Ovary (tissue), 3 donors: Measurements from ENCODE around the gene SLC15A3.

ENCODE experiments used
- POLR2A ChIP-seq: fragments of 450-650 bp; IDR thresholded peaks from one replicate; pipeline ENCODE4 v1.6.1; 2017; ENCODE audit warnings: antibody characterized with exemption, mild to moderate bottlenecking, moderate library complexity
- TF ChIP-seq, protein P1 (sequence below), 3 donors: fragments of 450-650 bp in 2 of 3; fragments of 200-600 bp in 1 of 3; IDR thresholded peaks; one replicate each; pipeline versions ENCODE4 v1.5.1 to v1.8.0; 2016 to 2022; ENCODE audit warnings: antibody characterized with exemption in 3 of 3, mild to moderate bottlenecking in 1 of 3
- donor health status: DM: no; HTN: no; CAD: no.

- TF ChIP-seq POLR2A = no peak
- TF ChIP-seq, protein P1, sequence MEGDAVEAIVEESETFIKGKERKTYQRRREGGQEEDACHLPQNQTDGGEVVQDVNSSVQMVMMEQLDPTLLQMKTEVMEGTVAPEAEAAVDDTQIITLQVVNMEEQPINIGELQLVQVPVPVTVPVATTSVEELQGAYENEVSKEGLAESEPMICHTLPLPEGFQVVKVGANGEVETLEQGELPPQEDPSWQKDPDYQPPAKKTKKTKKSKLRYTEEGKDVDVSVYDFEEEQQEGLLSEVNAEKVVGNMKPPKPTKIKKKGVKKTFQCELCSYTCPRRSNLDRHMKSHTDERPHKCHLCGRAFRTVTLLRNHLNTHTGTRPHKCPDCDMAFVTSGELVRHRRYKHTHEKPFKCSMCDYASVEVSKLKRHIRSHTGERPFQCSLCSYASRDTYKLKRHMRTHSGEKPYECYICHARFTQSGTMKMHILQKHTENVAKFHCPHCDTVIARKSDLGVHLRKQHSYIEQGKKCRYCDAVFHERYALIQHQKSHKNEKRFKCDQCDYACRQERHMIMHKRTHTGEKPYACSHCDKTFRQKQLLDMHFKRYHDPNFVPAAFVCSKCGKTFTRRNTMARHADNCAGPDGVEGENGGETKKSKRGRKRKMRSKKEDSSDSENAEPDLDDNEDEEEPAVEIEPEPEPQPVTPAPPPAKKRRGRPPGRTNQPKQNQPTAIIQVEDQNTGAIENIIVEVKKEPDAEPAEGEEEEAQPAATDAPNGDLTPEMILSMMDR (IDR thresholded peaks at IDR 0.05) = no peak
Measured at GRCh38 chr11:60952742-60953170, 780 bp upstream of the SLC15A3 start.
